C4-2B (cell line): ENCODE measurements around the gene EIF4E3.

Experiments used
- CTCF ChIP-seq: fragments of 450-650 bp; conservative IDR thresholded peaks from 2 replicates; pipeline ENCODE4 v1.5.1; 2017; ENCODE audit warnings: mild to moderate bottlenecking
- ZFX ChIP-seq: fragments of 450-650 bp; IDR thresholded peaks from 2 replicates; pipeline ENCODE4 v1.6.1; 2017

- TF ChIP-seq ZFX (no peak), CTCF (no peak)
Observed at GRCh38 chr3:71688121-71688520, 37.1 kb downstream of the EIF4E3 start.
